ENCODE measurements around the gene PCDHA2. TPM values are rescaled to one million over a fixed set of nuclear protein-coding genes. Genes with fewer than 3 reads are reported as not detected.
"Not testable (repeated sequence)": the region's sequence is repeated elsewhere in the genome, so short reads cannot be mapped to it uniquely, and the experiment has no call there.

PCDHA2 gene
- total and polyA plus RNA-seq, 8 donors: 0.15 to 0.52 (median 0.35) TPM

DNA sequence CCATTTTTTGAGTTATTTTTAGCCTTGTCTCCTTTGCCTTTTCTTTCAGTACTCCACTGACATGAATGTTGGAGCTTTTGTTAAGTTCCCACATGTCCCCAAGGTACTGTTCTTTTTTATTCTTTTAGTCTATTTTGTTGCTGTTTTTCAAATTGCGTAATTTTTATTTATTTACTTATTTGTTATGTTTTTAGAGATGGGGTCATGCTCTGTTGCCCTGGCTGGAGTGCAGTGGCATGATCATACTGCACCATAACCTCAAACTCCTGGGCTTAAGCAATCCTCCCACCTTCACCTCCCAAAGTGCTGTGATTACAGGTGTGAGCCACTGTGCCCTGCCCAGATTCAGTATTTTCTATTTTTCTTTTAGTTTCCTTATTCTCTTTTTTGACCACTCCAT, 14.1 kb upstream of the PCDHA2 start:
- Histone ChIP-seq H3K9me3 (peaks cover 0 to 98% of the 10 kb centered on the region in 2 donors), H3K4me3 (no peak overlapping the region), H3K27me3 (peaks cover 0 to 6% of the 10 kb centered on the region in 2 donors), H3K4me1 (no peaks in the 10 kb centered on the region), H3K36me3 (no peaks in the 10 kb centered on the region), H3K27ac (no peak overlapping the region)
- DNase-seq (no peak), ATAC-seq (no peak)
- TF ChIP-seq, protein P1, sequence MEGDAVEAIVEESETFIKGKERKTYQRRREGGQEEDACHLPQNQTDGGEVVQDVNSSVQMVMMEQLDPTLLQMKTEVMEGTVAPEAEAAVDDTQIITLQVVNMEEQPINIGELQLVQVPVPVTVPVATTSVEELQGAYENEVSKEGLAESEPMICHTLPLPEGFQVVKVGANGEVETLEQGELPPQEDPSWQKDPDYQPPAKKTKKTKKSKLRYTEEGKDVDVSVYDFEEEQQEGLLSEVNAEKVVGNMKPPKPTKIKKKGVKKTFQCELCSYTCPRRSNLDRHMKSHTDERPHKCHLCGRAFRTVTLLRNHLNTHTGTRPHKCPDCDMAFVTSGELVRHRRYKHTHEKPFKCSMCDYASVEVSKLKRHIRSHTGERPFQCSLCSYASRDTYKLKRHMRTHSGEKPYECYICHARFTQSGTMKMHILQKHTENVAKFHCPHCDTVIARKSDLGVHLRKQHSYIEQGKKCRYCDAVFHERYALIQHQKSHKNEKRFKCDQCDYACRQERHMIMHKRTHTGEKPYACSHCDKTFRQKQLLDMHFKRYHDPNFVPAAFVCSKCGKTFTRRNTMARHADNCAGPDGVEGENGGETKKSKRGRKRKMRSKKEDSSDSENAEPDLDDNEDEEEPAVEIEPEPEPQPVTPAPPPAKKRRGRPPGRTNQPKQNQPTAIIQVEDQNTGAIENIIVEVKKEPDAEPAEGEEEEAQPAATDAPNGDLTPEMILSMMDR (IDR thresholded peaks at IDR 0.05): no peak
- intact Hi-C loops (cut with DNase I): no loop called here

- Histone ChIP-seq H3K36me3 (no peaks in the 10 kb centered on the region), H3K9me3 (peaks cover 0 to 96% of the 10 kb centered on the region in 2 donors), H3K4me1 (no peaks in the 10 kb centered on the region), H3K27me3 (peaks cover 10 to 50% of the 10 kb centered on the region in 2 donors), H3K4me3 (no peak within 1 kb of the TSS), H3K27ac (no peak within 1 kb of the TSS)
- intact Hi-C loops (cut with DNase I): no loop called here
- ATAC-seq (no peak), DNase-seq (no peak)
- TF ChIP-seq, protein P1 (IDR thresholded peaks at IDR 0.05): no peak
These were observed 8.6 kb upstream of the PCDHA2 start, which contains the start of gene PCDHA1 for GRCh38 chr5:140785905-140786686. Gene PCDHA1, plus strand, starts transcription at chr5:140786140.

- ATAC-seq; H3K36me3 ChIP-seq; H3K4me1 ChIP-seq; H3K27ac ChIP-seq; H3K4me3 ChIP-seq; intact Hi-C loops (cut with DNase I): not testable (repeated sequence)
- Histone ChIP-seq H3K27me3 (peaks cover 10 to 55% of the 10 kb centered on the region in 2 donors), H3K9me3 (peaks cover 0 to 93% of the 10 kb centered on the region in 2 donors)
- DNase-seq: peak in 1 of 4 donors; percentile 74
These were observed 7.2 kb upstream of the PCDHA2 start for GRCh38 chr5:140787422-140787821.

GRCh38 chr5:140787849-140788504, 6.7 kb upstream of the PCDHA2 start:
- Histone ChIP-seq H3K27me3 (peaks cover 10 to 61% of the 10 kb centered on the region in 2 donors), H3K9me3 (peaks cover 0 to 92% of the 10 kb centered on the region in 2 donors)
- H3K27ac ChIP-seq; H3K36me3 ChIP-seq; intact Hi-C loops (cut with DNase I); H3K4me1 ChIP-seq; ATAC-seq; H3K4me3 ChIP-seq: not testable (repeated sequence)
- peak in 1 of 4 donors; percentile 71 for DNase-seq

- peaks cover 0 to 91% of the 10 kb centered on the region in 2 donors for H3K9me3 ChIP-seq
- intact Hi-C loops (cut with DNase I): no loop called here
- DNase-seq (no peak), ATAC-seq (no peak)
- H3K4me1 ChIP-seq: no peaks in the 10 kb centered on the region
- H3K27me3 ChIP-seq: peaks cover 10 to 76% of the 10 kb centered on the region in 2 donors
- no peaks in the 10 kb centered on the region for H3K36me3 ChIP-seq
- no peak overlapping the region for H3K4me3 ChIP-seq
- TF ChIP-seq, protein P1 (IDR thresholded peaks at IDR 0.05): no peak
- no peak overlapping the region for H3K27ac ChIP-seq
These were observed 3.6 kb upstream of the PCDHA2 start for GRCh38 chr5:140791089-140791488.

DNA sequence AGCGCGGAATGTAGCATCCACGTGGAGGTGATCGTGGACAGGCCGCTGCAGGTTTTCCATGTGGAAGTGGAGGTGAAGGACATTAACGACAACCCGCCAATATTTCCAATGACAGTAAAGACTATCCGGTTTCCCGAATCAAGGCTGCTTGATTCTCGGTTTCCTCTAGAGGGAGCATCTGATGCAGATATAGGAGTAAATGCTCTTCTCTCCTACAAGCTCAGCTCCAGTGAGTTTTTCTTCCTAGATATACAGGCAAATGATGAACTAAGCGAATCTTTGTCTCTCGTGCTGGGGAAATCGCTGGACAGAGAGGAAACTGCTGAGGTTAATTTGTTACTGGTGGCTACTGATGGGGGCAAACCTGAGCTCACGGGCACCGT, 598 bp downstream of the PCDHA2 start:
- H3K36me3 ChIP-seq: no peaks in the 10 kb centered on the region
- DNase-seq (no peak), ATAC-seq (no peak)
- H3K4me1 ChIP-seq: no peaks in the 10 kb centered on the region
- peaks cover 0 to 78% of the 10 kb centered on the region in 2 donors for H3K9me3 ChIP-seq
- H3K4me3 ChIP-seq: peak overlapping the region in 1 of 2 donors; percentile 8
- TF ChIP-seq, protein P1 (IDR thresholded peaks at IDR 0.05): no peak
- H3K27ac ChIP-seq: no peak overlapping the region
- H3K27me3 ChIP-seq: peaks cover 0 to 69% of the 10 kb centered on the region in 2 donors
- intact Hi-C loops (cut with DNase I): no loop called here

- peak in 1 of 4 donors; percentile 77 for DNase-seq
- ATAC-seq; H3K4me1 ChIP-seq; H3K36me3 ChIP-seq; intact Hi-C loops (cut with DNase I); H3K4me3 ChIP-seq; H3K27ac ChIP-seq: not testable (repeated sequence)
- H3K27me3 ChIP-seq: peaks cover 0 to 73% of the 10 kb centered on the region in 2 donors
- peaks cover 0 to 75% of the 10 kb centered on the region in 2 donors for H3K9me3 ChIP-seq
These were observed 1.5 kb downstream of the PCDHA2 start for GRCh38 chr5:140796072-140796717.
